CD4-positive, alpha-beta T cell treated with Interleukin-4 for 1 hour (primary cell): ENCODE measurements around the gene AK6.
A peak's percentile ranks its signal among the peaks of the same experiment; 100 is the strongest.

ENCODE experiments used
- DNase-seq, 2 donors: peaks; one replicate each; pipeline ENCODE4 v3.0.0-alpha.2; 2020 to 2022

Gene AK6

GRCh38 chr5:69369340-69370121 lies at the start of gene AK6, which contains the start of the genes RAD17 and TAF9:
Gene AK6, minus strand, starts transcription at chr5:69369520. Its CDS starts 30 bp downstream, at chr5:69369490.
Gene RAD17, plus strand, starts transcription at chr5:69369818. Its CDS starts 2,391 bp downstream, at chr5:69372209.
Gene TAF9, minus strand, starts transcription at chr5:69369520. Its CDS starts 3,783 bp downstream, at chr5:69365737.
- peak; percentile 90 to 92 for DNase-seq

- no peak for DNase-seq
Observed at GRCh38 chr5:69418554-69418953, 49.2 kb upstream of the AK6 start.

GRCh38 chr5:69416699-69417098 lies 47.4 kb upstream of the AK6 start:
- DNase-seq, result no peak

GRCh38 chr5:69416180-69416579 lies 46.9 kb upstream of the AK6 start:
- DNase-seq, result no peak

- no peak for DNase-seq
Observed at GRCh38 chr5:69415584-69415958, 46.3 kb upstream of the AK6 start.

- DNase-seq, result peak; percentile 29 to 41
Observed at GRCh38 chr5:69414885-69415583, 45.7 kb upstream of the AK6 start, which contains the start of gene MARVELD2. Gene MARVELD2, plus strand, starts transcription at chr5:69415116. Its CDS starts 4,270 bp downstream, at chr5:69419386.

GRCh38 chr5:69404659-69405330 lies 35.5 kb upstream of the AK6 start:
- DNase-seq, result no peak

GRCh38 chr5:69378376-69378775 lies 9.1 kb upstream of the AK6 start:
- no peak for DNase-seq

GRCh38 chr5:69374911-69375446 lies 5.7 kb upstream of the AK6 start:
- no peak for DNase-seq

- DNase-seq, result no peak
Observed at GRCh38 chr5:69372394-69372793, 3.1 kb upstream of the AK6 start.

GRCh38 chr5:69370335-69370734 lies 1.0 kb upstream of the AK6 start:
- DNase-seq, result peak in 1 of 2 donors; percentile 4

GRCh38 chr5:69368458-69369339 lies 621 bp downstream of the AK6 start:
- DNase-seq, result peak; percentile 26 to 51

- DNase-seq, result no peak
Observed at GRCh38 chr5:69367697-69368279, 1.5 kb downstream of the AK6 start.

- DNase-seq, result no peak
Observed at GRCh38 chr5:69364850-69365249, 4.5 kb downstream of the AK6 start.

- peak in 1 of 2 donors; percentile 40 for DNase-seq
Observed at GRCh38 chr5:69364414-69364813, 4.9 kb downstream of the AK6 start.

- DNase-seq, result no peak
Observed at GRCh38 chr5:69360442-69360841, 8.9 kb downstream of the AK6 start.

- DNase-seq, result no peak
Observed at GRCh38 chr5:69359699-69360098, 9.6 kb downstream of the AK6 start.

- no peak for DNase-seq
Observed at GRCh38 chr5:69350664-69351063, 18.7 kb downstream of the AK6 start.

- DNase-seq, result no peak
Observed at GRCh38 chr5:69343083-69343482, 26.2 kb downstream of the AK6 start.

GRCh38 chr5:69341520-69342161 lies 27.7 kb downstream of the AK6 start:
- DNase-seq, result no peak

- no peak for DNase-seq
Observed at GRCh38 chr5:69335341-69335935, 33.9 kb downstream of the AK6 start.
